HG02623 (cell line): ENCODE measurements around the gene LOXHD1.

Experiments used
- ATAC-seq: cut with Tn5 transposase; IDR thresholded peaks from one replicate; pipeline ENCODE4 v1.9.1; 2021; ENCODE audit warnings: moderate library complexity; ENCODE audit not compliant: unreplicated experiment

The LOXHD1 gene

DNA sequence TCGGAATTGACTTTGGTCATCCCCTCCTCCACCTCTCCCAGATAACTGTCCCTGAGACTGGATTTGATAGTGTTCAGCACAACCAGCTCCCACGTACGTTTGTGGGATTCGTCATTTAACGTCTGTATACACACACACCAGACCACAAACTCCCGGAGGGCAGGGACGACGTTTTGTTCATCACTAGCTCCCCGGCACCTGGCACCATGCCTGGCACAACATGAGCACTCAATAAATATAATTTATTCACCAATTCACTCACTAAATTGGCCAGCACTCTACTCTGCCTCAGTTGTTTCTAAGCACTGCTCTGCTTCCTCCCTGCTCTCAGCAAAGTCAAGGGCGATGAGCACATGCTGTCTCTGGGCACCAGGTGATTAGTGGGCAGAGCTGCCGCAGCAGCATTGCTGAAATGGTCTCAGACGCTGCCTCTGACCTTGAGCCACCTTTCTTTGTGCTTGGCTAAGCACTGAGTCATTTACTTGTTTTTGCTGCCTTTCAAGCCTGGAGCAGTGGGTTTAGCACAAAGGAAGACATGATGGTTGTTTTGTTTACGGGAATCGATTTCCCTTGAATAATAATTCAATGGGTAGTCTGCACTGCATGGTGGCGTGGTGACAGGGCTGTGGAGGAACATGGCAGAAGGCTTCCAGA lies 19.3 kb upstream of the LOXHD1 start:
- ATAC-seq: no peak

DNA sequence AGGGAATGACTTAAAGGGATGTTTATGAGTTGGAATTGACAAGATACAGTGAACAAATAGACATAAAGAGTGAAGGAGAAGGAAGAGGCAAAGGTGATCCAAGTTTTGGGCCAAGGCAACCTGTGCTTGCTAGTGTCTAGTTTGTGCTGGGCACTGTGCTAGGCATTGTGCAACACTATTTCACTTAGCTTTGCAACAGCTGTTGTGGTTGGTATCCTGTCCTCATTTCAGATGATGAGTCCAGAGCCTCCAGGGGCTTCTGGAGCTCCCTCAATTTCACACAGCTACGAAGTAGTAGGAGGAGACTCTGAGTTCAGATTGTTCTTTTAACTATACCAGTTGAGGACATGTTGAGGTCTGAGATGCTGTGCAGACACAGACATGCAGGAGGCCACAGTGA lies 18.1 kb upstream of the LOXHD1 start:
- ATAC-seq: no peak

GRCh38 chr18:46672062-46672970 lies 15.3 kb upstream of the LOXHD1 start:
- ATAC-seq: no peak

DNA sequence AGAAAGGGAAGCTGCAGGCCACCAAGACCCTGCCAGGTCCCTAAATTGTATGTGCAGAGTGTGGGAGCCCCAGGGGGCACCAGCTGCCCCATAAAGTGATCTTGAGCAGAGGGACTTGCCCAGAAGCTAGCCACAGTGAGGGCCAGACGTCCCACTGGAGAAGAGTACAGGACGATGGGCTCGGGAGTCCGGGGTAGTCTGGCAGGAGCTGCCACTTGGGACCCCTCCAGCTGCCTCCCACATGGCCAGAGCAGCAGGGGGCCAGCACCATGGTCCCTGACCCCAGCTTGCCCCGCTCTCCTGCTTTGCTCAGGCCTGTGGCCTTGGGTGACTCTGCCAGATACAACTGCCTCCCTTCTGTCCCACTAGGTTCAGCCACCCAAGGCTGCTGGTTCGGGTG lies 11.7 kb upstream of the LOXHD1 start:
- ATAC-seq: no peak

GRCh38 chr18:46668135-46668534 lies 11.1 kb upstream of the LOXHD1 start:
- no peak for ATAC-seq

DNA sequence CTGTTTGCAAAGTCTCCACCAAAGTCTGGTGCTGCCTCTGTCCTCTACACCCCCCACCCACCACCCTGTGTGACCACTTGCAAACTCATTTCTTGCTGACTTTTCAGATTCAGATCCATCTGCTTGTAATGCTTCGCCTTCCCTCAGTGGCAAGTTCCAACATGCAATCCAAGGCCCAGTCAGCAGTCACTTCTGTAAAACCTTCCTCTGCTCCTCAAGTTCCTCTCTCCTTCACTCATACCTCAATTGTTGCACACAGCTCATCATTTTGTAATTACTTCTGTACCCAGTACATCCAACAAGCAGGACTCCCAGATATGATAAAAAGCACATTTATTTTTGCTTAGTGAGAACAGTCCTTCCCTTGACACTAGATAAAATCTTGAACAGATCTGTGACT lies 6.5 kb upstream of the LOXHD1 start:
- ATAC-seq: no peak

DNA sequence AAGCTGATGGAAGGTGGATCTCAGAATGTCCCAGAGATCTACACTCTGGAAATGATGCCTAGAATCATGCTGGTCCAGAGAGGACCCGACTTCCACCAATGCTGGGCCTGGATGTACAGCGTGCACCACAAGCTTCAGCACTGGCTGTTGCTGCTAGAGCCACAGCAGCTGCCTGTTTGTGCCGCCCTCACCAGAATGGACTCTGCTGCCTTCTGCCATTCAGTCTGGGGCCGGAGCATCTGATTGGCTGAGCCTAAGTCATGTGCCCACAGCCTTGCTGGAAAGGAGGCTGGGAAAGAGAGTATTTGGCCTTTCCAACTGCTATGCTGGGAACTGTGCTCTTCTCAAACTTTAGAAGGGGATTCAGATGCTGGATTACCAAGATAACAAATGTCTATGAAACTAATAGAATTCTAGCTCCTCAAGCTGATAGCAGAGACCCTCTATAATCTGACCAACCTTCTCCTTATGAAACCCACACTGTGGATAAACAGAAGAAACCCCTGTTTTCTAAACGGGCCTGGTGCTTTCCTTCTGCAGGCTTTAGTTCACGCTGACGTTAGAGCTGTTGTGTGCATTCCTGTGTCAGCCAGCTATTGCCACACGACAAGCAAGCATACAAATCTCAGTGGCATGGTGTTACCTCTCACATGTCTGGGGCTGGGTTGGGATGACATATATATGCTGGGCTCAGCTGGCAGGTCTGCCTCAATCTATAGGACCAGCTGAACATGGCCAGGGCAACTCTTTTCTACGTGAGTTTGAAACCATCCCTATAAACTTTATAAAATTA lies 4.1 kb upstream of the LOXHD1 start:
- ATAC-seq: no peak

DNA sequence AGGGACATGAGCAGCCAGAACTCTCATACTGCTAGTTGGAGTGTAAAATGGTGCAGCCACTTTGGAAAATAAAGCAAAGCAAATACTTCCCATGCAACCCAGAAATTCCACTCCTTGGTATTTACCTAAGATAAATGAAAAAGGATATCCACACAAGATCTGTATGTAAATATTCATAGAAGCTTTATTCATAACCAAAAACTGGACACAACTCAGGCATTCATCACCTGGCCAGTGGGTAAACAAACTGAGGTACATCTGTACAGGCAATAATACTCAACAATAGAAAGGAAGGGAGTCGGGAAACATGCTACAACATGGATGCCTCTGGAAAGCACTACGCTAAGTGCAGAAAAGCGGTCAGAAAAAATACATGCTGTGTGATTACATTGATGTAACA lies 2.5 kb upstream of the LOXHD1 start:
- ATAC-seq: no peak

DNA sequence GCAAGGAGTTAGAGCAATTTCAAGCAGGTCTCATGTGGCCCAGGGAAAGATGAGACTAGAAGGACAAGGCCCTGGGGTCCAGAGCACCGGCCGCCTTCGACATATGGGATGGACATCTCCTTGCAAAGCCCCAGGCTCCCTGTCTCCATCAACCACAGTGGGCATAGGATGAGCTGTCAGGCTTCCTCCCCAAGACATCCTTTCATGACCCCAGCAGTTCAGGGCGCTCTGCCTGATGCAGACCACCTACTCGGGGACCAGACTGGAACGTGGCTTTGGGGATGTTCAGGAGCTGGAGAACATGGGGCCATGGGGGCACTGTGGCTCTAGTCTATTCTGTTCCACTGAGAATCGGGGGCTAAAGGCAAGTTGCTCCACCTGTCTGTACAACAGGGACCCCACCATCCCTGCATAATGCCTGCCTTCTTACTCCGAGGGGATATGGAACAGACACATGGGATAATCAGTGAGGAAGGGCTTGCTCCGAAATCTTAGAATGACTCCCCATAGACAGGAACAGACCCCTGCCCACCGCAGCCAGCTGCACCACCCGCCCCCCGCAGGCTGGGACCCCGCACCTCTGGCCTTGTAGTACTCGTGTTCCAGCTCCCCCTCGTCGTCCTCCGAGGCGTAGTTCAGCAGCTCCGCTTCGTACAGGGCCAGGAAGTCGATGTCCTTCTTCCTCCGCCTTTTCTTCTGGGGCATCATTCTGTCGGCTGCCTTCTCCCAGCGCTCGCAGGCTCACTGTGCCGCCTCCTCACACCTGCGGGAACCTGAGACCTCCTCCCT lies 500 bp downstream of the LOXHD1 start:
- no peak for ATAC-seq

DNA sequence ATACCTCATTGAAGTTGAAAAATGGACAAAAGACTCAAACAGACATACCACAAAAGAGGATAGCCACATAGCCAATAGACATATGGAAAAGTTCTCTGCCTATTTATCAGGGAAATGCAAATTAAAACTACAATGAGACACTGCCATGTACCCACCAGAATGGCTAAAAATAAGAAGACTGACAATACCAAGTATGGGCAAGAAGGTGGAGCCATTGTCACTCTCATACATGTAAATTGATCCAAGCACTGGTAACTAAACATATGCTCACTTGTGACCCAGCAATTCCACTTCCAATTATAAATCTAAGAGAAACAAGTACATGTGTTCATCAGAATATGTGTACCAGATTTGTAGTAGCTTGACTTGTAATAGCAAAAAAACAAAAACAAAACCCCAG lies 4.6 kb downstream of the LOXHD1 start:
- no peak for ATAC-seq

DNA sequence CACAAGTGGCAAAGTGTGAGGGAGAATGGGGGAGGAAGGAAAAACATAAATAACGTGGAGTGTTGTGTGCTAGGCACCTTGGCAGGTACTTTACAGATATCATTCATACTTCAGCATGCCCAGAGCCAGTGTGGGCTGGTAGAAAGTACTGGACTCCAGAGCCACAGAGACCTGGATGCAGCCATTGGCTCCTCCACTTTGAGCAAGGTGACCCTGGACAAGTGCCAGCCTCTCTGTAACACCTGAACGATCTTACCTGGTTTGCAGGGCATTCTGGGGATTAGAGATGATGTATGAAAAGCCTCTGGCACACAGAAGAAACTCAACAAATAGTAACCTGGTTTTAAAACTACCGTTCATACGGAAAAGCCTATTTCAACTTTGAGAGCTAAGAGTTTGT lies 6.3 kb downstream of the LOXHD1 start:
- ATAC-seq: no peak

DNA sequence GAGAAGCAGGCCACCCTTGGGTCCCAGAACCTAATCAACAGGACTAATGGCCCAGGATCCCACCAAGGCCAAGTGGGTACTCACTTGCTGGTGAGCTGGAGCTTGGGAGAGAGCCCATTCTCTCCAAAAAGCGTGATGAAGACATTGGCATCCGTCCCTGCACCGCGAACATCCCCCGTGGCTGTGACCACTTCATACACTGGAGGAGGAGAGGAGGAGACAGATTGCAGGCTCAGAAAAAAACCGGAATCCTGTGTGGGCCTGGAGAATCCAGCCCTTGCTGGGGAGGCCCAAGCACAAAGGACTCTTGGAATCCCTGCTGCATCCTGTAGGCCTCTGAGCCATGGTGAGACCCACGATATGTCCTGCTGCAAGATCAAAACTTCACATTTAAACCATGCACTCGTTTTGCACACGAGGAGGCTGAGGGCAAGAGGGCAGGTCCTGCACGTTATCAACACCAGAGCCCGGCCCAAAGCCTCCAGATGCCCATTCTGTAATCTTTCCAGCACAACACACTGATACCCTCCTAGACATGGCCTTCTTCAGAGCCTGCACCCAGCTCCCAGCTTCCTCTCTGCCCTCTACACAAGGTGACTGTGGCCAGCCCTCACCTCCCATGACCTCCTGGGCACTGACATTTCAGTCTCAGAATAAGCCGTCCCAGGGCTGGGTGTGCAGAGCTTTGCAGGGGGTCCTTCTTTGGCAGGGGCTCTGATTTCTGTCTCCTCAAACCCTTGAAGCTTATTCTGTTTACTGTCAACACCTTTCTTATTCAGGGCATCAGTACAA lies 7.8 kb downstream of the LOXHD1 start:
- ATAC-seq: no peak

DNA sequence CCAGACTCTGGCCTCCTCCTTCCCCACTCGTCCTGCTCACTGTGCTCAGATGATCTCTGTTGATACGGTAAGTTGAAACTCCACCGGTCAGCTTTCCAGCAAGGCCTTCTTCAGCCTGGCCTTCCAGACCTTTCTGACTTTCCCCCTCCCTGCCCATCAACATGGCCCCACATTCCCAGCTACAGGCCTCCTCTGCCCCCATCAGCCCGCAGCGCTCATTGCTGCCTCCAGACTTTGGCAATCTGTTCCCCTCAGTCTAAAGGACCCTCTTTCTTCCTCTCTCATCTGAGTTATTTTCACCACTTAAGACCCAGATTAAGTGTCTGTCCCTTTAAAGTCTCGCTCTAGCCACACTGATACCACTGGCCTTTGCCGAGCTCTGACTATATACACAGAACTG lies 10.6 kb downstream of the LOXHD1 start:
- ATAC-seq: no peak

- ATAC-seq: no peak
Measured at GRCh38 chr18:46642561-46642960, 14.5 kb downstream of the LOXHD1 start.

- no peak for ATAC-seq
Measured at GRCh38 chr18:46641917-46642316, 15.1 kb downstream of the LOXHD1 start.

DNA sequence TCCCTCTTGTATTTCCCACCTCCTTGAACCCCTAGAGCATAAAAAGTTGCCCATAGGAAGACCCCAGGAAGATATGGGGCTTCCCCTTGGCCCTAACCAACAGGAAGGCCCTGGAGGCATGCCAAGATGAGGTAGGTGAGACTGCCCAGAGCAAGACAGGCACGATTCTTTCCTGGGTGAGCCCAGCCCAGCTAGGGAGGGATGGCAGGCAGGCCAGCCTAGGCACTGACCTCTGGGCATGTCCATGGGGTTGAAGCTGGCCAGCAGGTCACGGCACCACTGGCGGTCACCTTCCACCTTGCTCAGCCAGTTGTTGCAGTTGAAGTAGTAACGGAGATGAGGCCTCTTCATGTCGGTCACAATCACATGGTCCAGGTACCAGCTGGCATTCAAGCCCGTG lies 17.6 kb downstream of the LOXHD1 start:
- no peak for ATAC-seq

DNA sequence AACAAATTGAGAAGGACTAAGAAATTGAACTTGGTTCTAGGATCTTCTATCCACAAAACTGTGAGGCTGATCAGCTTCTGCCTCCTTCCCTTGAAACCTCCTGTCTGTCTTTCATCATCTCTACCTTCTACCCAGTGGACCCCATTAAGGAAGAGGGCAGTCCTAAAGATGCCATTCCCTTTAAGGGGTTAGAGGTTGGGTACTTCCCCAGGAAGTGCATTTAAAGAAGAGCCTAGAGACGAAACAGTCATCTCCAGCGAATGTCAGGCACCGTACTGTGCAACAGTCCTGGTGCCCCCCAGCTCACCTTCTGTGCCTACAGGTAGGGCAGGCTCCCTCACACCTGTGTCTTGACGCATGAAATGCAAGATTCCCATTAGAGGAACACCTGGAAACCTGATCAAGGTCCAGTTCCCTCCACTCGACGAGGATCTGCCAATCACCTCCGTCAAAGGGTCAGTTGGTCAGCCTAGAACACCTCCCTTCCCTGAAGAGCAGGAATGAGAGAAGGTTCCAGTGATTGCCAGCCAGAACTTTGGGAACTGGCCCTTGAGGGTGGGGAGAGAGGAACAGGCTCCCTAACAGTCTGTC lies 20.9 kb downstream of the LOXHD1 start:
- no peak for ATAC-seq

- ATAC-seq: no peak
Measured at GRCh38 chr18:46632401-46633071, 24.5 kb downstream of the LOXHD1 start.

GRCh38 chr18:46630991-46631390 lies 26.0 kb downstream of the LOXHD1 start:
- no peak for ATAC-seq
